ENCODE results near the gene NT5C3B.
A peak's percentile ranks its signal among the peaks of the same experiment; 100 is the strongest.

The NT5C3B gene

GRCh38 chr17:41801374-41802271, 34.4 kb downstream of the NT5C3B start:
- Histone ChIP-seq H2BK120ac (ENCODE audit: insufficient read depth, low read length, poor library complexity) (peak overlapping the region; percentile 35), H3K18ac (ENCODE audit: low read length) (peak overlapping the region; percentile 52), H3K79me2 (ENCODE audit: control insufficient read depth, insufficient read depth, low read length, poor library complexity) (no peaks in the 10 kb centered on the region), H3K4me2 (ENCODE audit: low read length) (peak overlapping the region; percentile 53), H3K4ac (ENCODE audit: low read depth, low read length) (peak overlapping the region; percentile 23), H3K79me1 (ENCODE audit: low read length) (peaks cover 11% of the 10 kb centered on the region), H3K4me1 (ENCODE audit: control insufficient read depth in 1 of 2, insufficient read depth in 2 of 2, low read length in 2 of 2) (peaks cover 13 to 16% of the 10 kb centered on the region in 2 experiments), H2AK5ac (ENCODE audit: low read length) (peak overlapping the region; percentile 69), H3K9ac (ENCODE audit: low read length) (no peak overlapping the region), H3K27me3 (ENCODE audit: insufficient read depth, low read length) (no peaks in the 10 kb centered on the region), H3K14ac (ENCODE audit: low read length) (peak overlapping the region; percentile 14), H3K9me3 (ENCODE audit: insufficient read depth, low read depth, low read length) (no peaks in the 10 kb centered on the region), H4K12ac (ENCODE audit: low read depth, low read length) (no peak overlapping the region), H3K4me3 (ENCODE audit: low read depth, low read length) (no peak overlapping the region), H3K27ac (ENCODE audit: low read depth, low read length) (peak overlapping the region; percentile 81), H2BK12ac (ENCODE audit: low read length) (peak overlapping the region; percentile 14), H2AFZ (ENCODE audit: insufficient read depth, low read length, poor library complexity) (no peak overlapping the region), H4K8ac (ENCODE audit: low read depth, low read length) (peak overlapping the region; percentile 8), H3K23ac (ENCODE audit: low read length) (no peak overlapping the region), H3K36me3 (ENCODE audit: control insufficient read depth in 1 of 2, insufficient read depth in 2 of 2, low read length in 2 of 2) (peaks cover 3 to 11% of the 10 kb centered on the region in 2 experiments), H4K91ac (ENCODE audit: low read depth, low read length) (peak overlapping the region; percentile 73), H2BK5ac (ENCODE audit: low read depth, low read length, poor library complexity) (peak overlapping the region; percentile 51)
- peak; percentile 79 to 94 for DNase-seq
- no CpG with 5 or more reads among the region's 14 CpGs for WGBS (ENCODE audit: extremely low coverage, insufficient coverage, insufficient read length)

- no peaks in the 10 kb centered on the region for H3K79me2 ChIP-seq (ENCODE audit: control insufficient read depth, insufficient read depth, low read length, poor library complexity)
- peak overlapping the region; percentile 53 for H3K4me2 ChIP-seq (ENCODE audit: low read length)
- H3K4me1 ChIP-seq (ENCODE audit: control insufficient read depth in 1 of 2, insufficient read depth in 2 of 2, low read length in 2 of 2): peaks cover 18 to 22% of the 10 kb centered on the region in 2 experiments
- H3K9ac ChIP-seq (ENCODE audit: low read length): no peak overlapping the region
- no CpG with 5 or more reads among the region's 18 CpGs for WGBS (ENCODE audit: extremely low coverage, insufficient coverage, insufficient read length)
- H3K36me3 ChIP-seq (ENCODE audit: control insufficient read depth in 1 of 2, insufficient read depth in 2 of 2, low read length in 2 of 2): peaks cover 3 to 6% of the 10 kb centered on the region in 2 experiments
- peak overlapping the region; percentile 73 for H4K91ac ChIP-seq (ENCODE audit: low read depth, low read length)
- peak overlapping the region; percentile 35 for H2BK120ac ChIP-seq (ENCODE audit: insufficient read depth, low read length, poor library complexity)
- peak overlapping the region; percentile 14 for H2BK12ac ChIP-seq (ENCODE audit: low read length)
- H3K14ac ChIP-seq (ENCODE audit: low read length): peak overlapping the region; percentile 14
- H3K23ac ChIP-seq (ENCODE audit: low read length): no peak overlapping the region
- H3K4me3 ChIP-seq (ENCODE audit: low read depth, low read length): no peak overlapping the region
- peak overlapping the region; percentile 8 for H4K8ac ChIP-seq (ENCODE audit: low read depth, low read length)
- no peaks in the 10 kb centered on the region for H3K27me3 ChIP-seq (ENCODE audit: insufficient read depth, low read length)
- peak overlapping the region; percentile 81 for H3K27ac ChIP-seq (ENCODE audit: low read depth, low read length)
- peak overlapping the region; percentile 23 for H3K4ac ChIP-seq (ENCODE audit: low read depth, low read length)
- no peaks in the 10 kb centered on the region for H3K9me3 ChIP-seq (ENCODE audit: insufficient read depth, low read depth, low read length)
- H2AFZ ChIP-seq (ENCODE audit: insufficient read depth, low read length, poor library complexity): peak overlapping the region; percentile 20
- H4K12ac ChIP-seq (ENCODE audit: low read depth, low read length): no peak overlapping the region
- H2BK5ac ChIP-seq (ENCODE audit: low read depth, low read length, poor library complexity): peak overlapping the region; percentile 51
- peak overlapping the region; percentile 69 for H2AK5ac ChIP-seq (ENCODE audit: low read length)
- peak overlapping the region; percentile 52 for H3K18ac ChIP-seq (ENCODE audit: low read length)
- DNase-seq: peak; percentile 99 to 100
- peaks cover 15% of the 10 kb centered on the region for H3K79me1 ChIP-seq (ENCODE audit: low read length)
Observed at GRCh38 chr17:41800601-41801373, 35.2 kb downstream of the NT5C3B start.

- H3K27me3 ChIP-seq (ENCODE audit: insufficient read depth, low read length): no peaks in the 10 kb centered on the region
- no peak overlapping the region for H4K91ac ChIP-seq (ENCODE audit: low read depth, low read length)
- H3K14ac ChIP-seq (ENCODE audit: low read length): no peak overlapping the region
- H2BK5ac ChIP-seq (ENCODE audit: low read depth, low read length, poor library complexity): no peak overlapping the region
- no peaks in the 10 kb centered on the region for H3K79me2 ChIP-seq (ENCODE audit: control insufficient read depth, insufficient read depth, low read length, poor library complexity)
- H4K8ac ChIP-seq (ENCODE audit: low read depth, low read length): no peak overlapping the region
- no peak overlapping the region for H3K4me3 ChIP-seq (ENCODE audit: low read depth, low read length)
- peak overlapping the region; percentile 1 for H2AK5ac ChIP-seq (ENCODE audit: low read length)
- H2BK12ac ChIP-seq (ENCODE audit: low read length): peak overlapping the region; percentile 9
- no peak overlapping the region for H2BK120ac ChIP-seq (ENCODE audit: insufficient read depth, low read length, poor library complexity)
- no CpG with 5 or more reads among the region's 8 CpGs for WGBS (ENCODE audit: extremely low coverage, insufficient coverage, insufficient read length)
- peak; percentile 62 to 65 for DNase-seq
- no peak overlapping the region for H4K12ac ChIP-seq (ENCODE audit: low read depth, low read length)
- H3K23ac ChIP-seq (ENCODE audit: low read length): no peak overlapping the region
- no peak overlapping the region for H3K4me2 ChIP-seq (ENCODE audit: low read length)
- peaks cover 3 to 6% of the 10 kb centered on the region in 2 experiments for H3K36me3 ChIP-seq (ENCODE audit: control insufficient read depth in 1 of 2, insufficient read depth in 2 of 2, low read length in 2 of 2)
- H3K9me3 ChIP-seq (ENCODE audit: insufficient read depth, low read depth, low read length): no peaks in the 10 kb centered on the region
- H3K27ac ChIP-seq (ENCODE audit: low read depth, low read length): no peak overlapping the region
- no peak overlapping the region for H3K18ac ChIP-seq (ENCODE audit: low read length)
- no peak overlapping the region for H3K9ac ChIP-seq (ENCODE audit: low read length)
- H3K79me1 ChIP-seq (ENCODE audit: low read length): peaks cover 17% of the 10 kb centered on the region
- H2AFZ ChIP-seq (ENCODE audit: insufficient read depth, low read length, poor library complexity): no peak overlapping the region
- peaks cover 18 to 28% of the 10 kb centered on the region in 2 experiments for H3K4me1 ChIP-seq (ENCODE audit: control insufficient read depth in 1 of 2, insufficient read depth in 2 of 2, low read length in 2 of 2)
- H3K4ac ChIP-seq (ENCODE audit: low read depth, low read length): no peak overlapping the region
Observed at GRCh38 chr17:41799366-41799765, 36.7 kb downstream of the NT5C3B start.

- H3K27me3 ChIP-seq (ENCODE audit: insufficient read depth, low read length): no peaks in the 10 kb centered on the region
- H3K9me3 ChIP-seq (ENCODE audit: insufficient read depth, low read depth, low read length): no peaks in the 10 kb centered on the region
- H2AFZ ChIP-seq (ENCODE audit: insufficient read depth, low read length, poor library complexity): no peak overlapping the region
- no peak overlapping the region for H3K4me2 ChIP-seq (ENCODE audit: low read length)
- peak overlapping the region; percentile 31 for H4K91ac ChIP-seq (ENCODE audit: low read depth, low read length)
- H3K4me1 ChIP-seq (ENCODE audit: control insufficient read depth in 1 of 2, insufficient read depth in 2 of 2, low read length in 2 of 2): peaks cover 32 to 41% of the 10 kb centered on the region in 2 experiments
- no peak overlapping the region for H3K4me3 ChIP-seq (ENCODE audit: low read depth, low read length)
- no peak overlapping the region for H3K4ac ChIP-seq (ENCODE audit: low read depth, low read length)
- H3K14ac ChIP-seq (ENCODE audit: low read length): peak overlapping the region; percentile 25
- H3K18ac ChIP-seq (ENCODE audit: low read length): no peak overlapping the region
- peak overlapping the region; percentile 56 for H2BK5ac ChIP-seq (ENCODE audit: low read depth, low read length, poor library complexity)
- peak overlapping the region; percentile 31 for H2BK120ac ChIP-seq (ENCODE audit: insufficient read depth, low read length, poor library complexity)
- peaks cover 6% of the 10 kb centered on the region for H3K79me2 ChIP-seq (ENCODE audit: control insufficient read depth, insufficient read depth, low read length, poor library complexity)
- H3K79me1 ChIP-seq (ENCODE audit: low read length): peaks cover 32% of the 10 kb centered on the region
- H2AK5ac ChIP-seq (ENCODE audit: low read length): no peak overlapping the region
- H3K36me3 ChIP-seq (ENCODE audit: control insufficient read depth in 1 of 2, insufficient read depth in 2 of 2, low read length in 2 of 2): peaks cover 1 to 3% of the 10 kb centered on the region in 2 experiments
- no CpG with 5 or more reads among the region's 3 CpGs for WGBS (ENCODE audit: extremely low coverage, insufficient coverage, insufficient read length)
- DNase-seq: no peak
- peak overlapping the region; percentile 56 for H2BK12ac ChIP-seq (ENCODE audit: low read length)
- no peak overlapping the region for H3K9ac ChIP-seq (ENCODE audit: low read length)
- H3K27ac ChIP-seq (ENCODE audit: low read depth, low read length): no peak overlapping the region
- H4K12ac ChIP-seq (ENCODE audit: low read depth, low read length): no peak overlapping the region
- no peak overlapping the region for H3K23ac ChIP-seq (ENCODE audit: low read length)
- H4K8ac ChIP-seq (ENCODE audit: low read depth, low read length): peak overlapping the region; percentile 33
Observed at GRCh38 chr17:41797377-41797776, 38.7 kb downstream of the NT5C3B start.
